ENCODE measurements around the gene PDGFA. TPM values are rescaled to one million over a fixed set of nuclear protein-coding genes. Genes with fewer than 3 reads are reported as not detected.

Gene PDGFA
- total RNA-seq, 1 experiment from 2014 or later = 20.1 TPM

DNA sequence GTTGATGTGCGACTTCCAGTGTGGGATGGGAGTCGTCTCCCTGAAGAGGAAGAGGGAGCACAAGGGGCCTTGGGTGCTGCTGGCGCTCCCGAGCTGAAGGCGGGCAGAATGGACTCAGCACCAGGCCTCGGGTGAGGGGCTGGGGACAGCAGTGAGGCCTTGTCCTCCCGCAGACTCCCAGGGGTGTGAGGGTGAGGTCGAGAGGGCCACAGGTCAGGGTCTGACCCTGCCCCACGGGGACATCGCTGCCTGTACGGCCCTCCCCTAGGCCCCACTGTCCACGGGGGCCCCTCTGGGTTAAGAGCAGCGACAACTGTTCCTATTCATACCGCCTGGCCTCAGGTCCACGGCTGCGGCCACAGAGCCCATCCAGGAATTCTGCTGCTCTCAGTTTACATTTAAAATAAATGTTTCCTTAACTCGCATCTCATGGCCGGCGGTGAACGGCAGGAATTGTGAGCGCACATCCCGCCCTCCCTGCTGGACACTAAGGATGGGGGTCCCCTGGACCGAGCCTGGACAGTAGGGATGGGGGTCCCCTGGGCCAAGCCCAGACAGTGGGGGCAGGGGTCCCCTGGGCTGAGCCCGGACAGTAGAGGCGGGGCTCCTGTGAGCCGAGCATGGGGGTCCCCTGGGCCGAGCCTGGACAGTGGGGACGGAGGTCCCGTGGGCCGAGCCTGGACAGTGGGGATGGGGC lies 61.7 kb downstream of the PDGFA start:
- POLR2A ChIA-PET = no interaction called here
- no TSS peak for BruUV-seq (replicated peaks)
- H3K27me3 Mint-ChIP-seq (ENCODE audit: insufficient read depth, unreplicated experiment) = peaks cover 10% of the 10 kb centered on the region
- no peak for DNase-seq (ENCODE audit: unreplicated experiment)
- TF ChIP-seq, protein P1, sequence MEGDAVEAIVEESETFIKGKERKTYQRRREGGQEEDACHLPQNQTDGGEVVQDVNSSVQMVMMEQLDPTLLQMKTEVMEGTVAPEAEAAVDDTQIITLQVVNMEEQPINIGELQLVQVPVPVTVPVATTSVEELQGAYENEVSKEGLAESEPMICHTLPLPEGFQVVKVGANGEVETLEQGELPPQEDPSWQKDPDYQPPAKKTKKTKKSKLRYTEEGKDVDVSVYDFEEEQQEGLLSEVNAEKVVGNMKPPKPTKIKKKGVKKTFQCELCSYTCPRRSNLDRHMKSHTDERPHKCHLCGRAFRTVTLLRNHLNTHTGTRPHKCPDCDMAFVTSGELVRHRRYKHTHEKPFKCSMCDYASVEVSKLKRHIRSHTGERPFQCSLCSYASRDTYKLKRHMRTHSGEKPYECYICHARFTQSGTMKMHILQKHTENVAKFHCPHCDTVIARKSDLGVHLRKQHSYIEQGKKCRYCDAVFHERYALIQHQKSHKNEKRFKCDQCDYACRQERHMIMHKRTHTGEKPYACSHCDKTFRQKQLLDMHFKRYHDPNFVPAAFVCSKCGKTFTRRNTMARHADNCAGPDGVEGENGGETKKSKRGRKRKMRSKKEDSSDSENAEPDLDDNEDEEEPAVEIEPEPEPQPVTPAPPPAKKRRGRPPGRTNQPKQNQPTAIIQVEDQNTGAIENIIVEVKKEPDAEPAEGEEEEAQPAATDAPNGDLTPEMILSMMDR (IDR thresholded peaks at IDR 0.05; ENCODE audit: unreplicated experiment) = no peak
- no peak overlapping the region for H3K4me3 Mint-ChIP-seq (ENCODE audit: unreplicated experiment)
- intact Hi-C loops (cut with micrococcal nuclease) = no loop called here
- no peaks in the 10 kb centered on the region for H3K9me3 Mint-ChIP-seq (ENCODE audit: unreplicated experiment)
- no peaks in the 10 kb centered on the region for H3K36me3 Mint-ChIP-seq (ENCODE audit: insufficient read depth, unreplicated experiment)
- H3K27ac Mint-ChIP-seq (ENCODE audit: low read depth, unreplicated experiment) = no peak overlapping the region
- CTCF ChIA-PET = no interaction called here
- peaks cover 9% of the 10 kb centered on the region for H3K4me1 Mint-ChIP-seq (ENCODE audit: insufficient read depth, unreplicated experiment)

DNA sequence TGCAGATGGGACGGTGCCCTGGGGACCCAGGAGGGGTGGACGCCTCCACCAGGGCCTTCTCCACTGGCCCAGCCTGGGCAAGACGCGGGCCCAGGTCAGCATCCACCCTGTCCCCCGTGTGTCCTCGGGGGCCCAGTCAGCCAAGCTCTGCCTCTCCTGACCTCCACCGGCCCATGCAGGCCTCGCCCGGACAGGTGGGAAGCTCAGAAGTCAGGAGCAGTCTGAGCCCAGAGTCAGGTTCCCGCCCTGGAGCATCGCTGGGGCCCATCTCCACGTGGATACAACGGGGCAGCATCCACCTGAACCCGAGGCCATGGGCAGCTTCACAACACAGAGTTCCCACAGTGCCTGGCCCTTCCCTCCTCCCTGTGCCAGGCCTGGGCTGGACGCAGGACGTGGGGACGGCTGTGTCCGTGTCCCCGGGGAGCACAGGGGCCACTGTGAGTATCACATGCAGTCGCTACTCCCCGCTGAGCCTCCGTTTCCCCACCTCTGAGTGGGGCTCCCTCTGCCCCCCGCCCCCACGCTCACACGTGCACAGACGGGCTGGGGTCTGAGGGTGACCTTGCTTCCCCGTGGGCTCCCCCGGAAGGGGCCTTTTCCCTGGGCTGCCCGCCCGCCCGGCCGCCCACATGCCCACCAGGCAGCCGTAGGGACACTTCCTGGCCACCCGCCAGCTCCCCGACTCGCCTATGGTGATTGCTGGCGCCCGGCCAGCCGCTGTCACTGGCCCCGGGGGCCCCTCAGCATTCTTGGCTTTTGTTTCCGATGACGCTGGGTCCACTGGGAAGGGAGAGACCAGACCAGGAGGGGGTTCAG lies 64.3 kb downstream of the PDGFA start:
- no TSS peak for BruUV-seq (replicated peaks)
- Mint-ChIP-seq H3K4me1 (ENCODE audit: insufficient read depth, unreplicated experiment) (no peaks in the 10 kb centered on the region), H3K9me3 (ENCODE audit: unreplicated experiment) (no peaks in the 10 kb centered on the region), H3K27ac (ENCODE audit: low read depth, unreplicated experiment) (no peak overlapping the region), H3K4me3 (ENCODE audit: unreplicated experiment) (no peak overlapping the region), H3K27me3 (ENCODE audit: insufficient read depth, unreplicated experiment) (peaks cover 17% of the 10 kb centered on the region), H3K36me3 (ENCODE audit: insufficient read depth, unreplicated experiment) (no peaks in the 10 kb centered on the region)
- CTCF ChIA-PET = no interaction called here
- DNase-seq (ENCODE audit: unreplicated experiment) = peak; percentile 79
- POLR2A ChIA-PET = no interaction called here
- TF ChIP-seq, protein P1 (IDR thresholded peaks at IDR 0.05; ENCODE audit: unreplicated experiment) = no peak
- intact Hi-C loops (cut with micrococcal nuclease) = no loop called here

DNA sequence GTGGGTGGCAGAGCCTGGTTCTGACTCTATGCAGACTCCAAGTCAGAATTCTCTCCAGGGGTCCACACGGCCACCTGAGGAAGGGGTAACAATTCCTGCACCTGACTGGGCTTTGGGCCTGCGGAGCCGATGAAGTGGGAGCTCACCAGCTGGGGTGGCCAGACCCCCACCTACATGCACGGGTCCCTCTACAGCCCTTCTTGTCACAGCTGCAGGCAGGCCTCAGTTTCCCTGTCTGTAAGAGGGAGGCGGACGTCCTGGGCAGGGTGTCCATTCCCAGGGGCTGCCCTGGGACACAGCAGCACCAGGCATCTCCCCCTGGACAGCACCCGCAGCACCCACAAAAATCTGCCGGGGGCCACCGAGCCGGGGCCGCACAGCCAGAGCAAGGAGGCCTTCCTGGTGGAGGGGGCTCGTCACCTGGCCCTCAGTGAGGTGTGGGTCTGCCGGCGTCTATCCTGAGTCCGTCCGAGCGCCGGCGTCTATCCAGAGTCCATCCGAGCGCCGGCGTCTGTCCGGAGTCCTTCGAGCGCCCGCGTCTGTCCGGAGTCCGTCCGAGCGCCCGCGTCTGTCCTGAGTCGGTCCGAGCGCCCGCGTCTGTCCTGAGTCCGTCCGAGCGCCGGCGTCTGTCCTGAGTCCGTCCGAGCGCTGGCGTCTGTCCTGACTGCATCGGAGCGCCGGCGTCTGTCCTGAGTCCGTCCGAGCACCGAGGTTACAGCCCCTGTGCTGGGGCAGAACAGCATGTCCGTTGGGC lies 65.1 kb downstream of the PDGFA start:
- DNase-seq (ENCODE audit: unreplicated experiment) = no peak
- POLR2A ChIA-PET = no interaction called here
- Mint-ChIP-seq H3K36me3 (ENCODE audit: insufficient read depth, unreplicated experiment) (no peaks in the 10 kb centered on the region), H3K9me3 (ENCODE audit: unreplicated experiment) (no peaks in the 10 kb centered on the region), H3K27ac (ENCODE audit: low read depth, unreplicated experiment) (no peak overlapping the region), H3K4me3 (ENCODE audit: unreplicated experiment) (no peak overlapping the region), H3K27me3 (ENCODE audit: insufficient read depth, unreplicated experiment) (peaks cover 23% of the 10 kb centered on the region), H3K4me1 (ENCODE audit: insufficient read depth, unreplicated experiment) (no peaks in the 10 kb centered on the region)
- CTCF ChIA-PET = interaction anchor here (0.6 kb wide), 1 partner anchor 83 kb away, joined by 5 read pairs; no protein-coding TSS in a partner anchor
- intact Hi-C loops (cut with micrococcal nuclease) = no loop called here
- TF ChIP-seq, protein P1 (IDR thresholded peaks at IDR 0.05; ENCODE audit: unreplicated experiment) = no peak
- BruUV-seq (replicated peaks) = no TSS peak
